MCF 10A (cell line): Measurements from ENCODE around the gene KDM3A. TPM values are rescaled to one million over a fixed set of nuclear protein-coding genes. Genes with fewer than 3 reads are reported as not detected.

Experiments
- BruUV-seq: library from RNA; stranded (reverse); fragments of 400-500 nt; replicated peaks from 2 replicates; lab custom pipeline; 2021; lab: Mats Ljungman, UMichigan
- CTCF ChIA-PET: fragments of 300-600 bp; sonication (Branson Sonifier 250); formaldehyde crosslinking; extraction: SDS; loops from one replicate; lab custom pipeline; 2021; ENCODE audit warnings: antibody characterized with exemption, inconsistent platforms; lab: Yijun Ruan, JAX
- POLR2A ChIA-PET: fragments of 300-600, 350-650 bp; sonication (Branson Sonifier 250); formaldehyde crosslinking; extraction: SDS; loops from one replicate; lab custom pipeline; 2020; ENCODE audit warnings: antibody characterized with exemption, inconsistent platforms; lab: Yijun Ruan, JAX
- DNase-seq: peaks from one replicate; pipeline ENCODE4 v3.0.0-alpha.2; 2018; ENCODE audit not compliant: unreplicated experiment
- H3K27ac Mint-ChIP-seq: one replicate; pipeline ENCODE4 v1.8.0; 2022; ENCODE audit warnings: mild to moderate bottlenecking, low read depth, mixed read lengths; ENCODE audit not compliant: unreplicated experiment
- H3K27me3 Mint-ChIP-seq: one replicate; pipeline ENCODE4 v1.8.0; 2022; ENCODE audit warnings: mixed read lengths; ENCODE audit not compliant: insufficient read depth, unreplicated experiment
- H3K36me3 Mint-ChIP-seq: one replicate; pipeline ENCODE4 v1.8.0; 2022; ENCODE audit warnings: mild to moderate bottlenecking, moderate library complexity, mixed read lengths; ENCODE audit not compliant: insufficient read depth, unreplicated experiment
- H3K4me1 Mint-ChIP-seq: one replicate; pipeline ENCODE4 v1.8.0; 2022; ENCODE audit warnings: mixed read lengths; ENCODE audit not compliant: insufficient read depth, unreplicated experiment
- H3K4me3 Mint-ChIP-seq: one replicate; pipeline ENCODE4 v1.8.0; 2022; ENCODE audit warnings: mild to moderate bottlenecking, moderate library complexity, mixed read lengths; ENCODE audit not compliant: unreplicated experiment
- H3K9me3 Mint-ChIP-seq: one replicate; pipeline ENCODE4 v1.8.0; 2022; ENCODE audit warnings: mixed read lengths; ENCODE audit not compliant: unreplicated experiment
- CTCF ChIP-seq: fragments of 200-600 bp; IDR thresholded peaks from one replicate; pipeline ENCODE4 v1.8.0; 2022; ENCODE audit warnings: antibody characterized with exemption, mild to moderate bottlenecking; ENCODE audit not compliant: unreplicated experiment
- intact Hi-C: fragments of 100-400 bp; cut with micrococcal nuclease; formaldehyde crosslinking; loops from 2 replicates; pipeline ENCODE4 v1.14.1; 2022
- total RNA-seq: library from RNA; stranded (reverse); gene quantifications from 2 replicates; pipeline ENCODE4 v1.2.3, GENCODE V29; 2022

The KDM3A gene
- total RNA-seq, 1 experiment from 2014 or later = 21.1 TPM

- no peak overlapping the region for H3K27ac Mint-ChIP-seq
- peaks cover 11% of the 10 kb centered on the region for H3K27me3 Mint-ChIP-seq
- no peaks in the 10 kb centered on the region for H3K36me3 Mint-ChIP-seq
- TF ChIP-seq CTCF = no peak
- no TSS peak for BruUV-seq
- peak; percentile 49 for DNase-seq
- peaks cover 9% of the 10 kb centered on the region for H3K4me1 Mint-ChIP-seq
- intact Hi-C loops = no loop called here
- POLR2A ChIA-PET = interaction anchor here (0.5 to 3.2 kb wide), 5 partner anchors 15 to 63 kb away, joined by 3 to 24 read pairs (median 5); partner anchors contain the start of gene KDM3A
- H3K9me3 Mint-ChIP-seq = peaks cover 14% of the 10 kb centered on the region
- CTCF ChIA-PET = no interaction called here
- H3K4me3 Mint-ChIP-seq = no peak overlapping the region
Measured at GRCh38 chr2:86417961-86418360, 23.2 kb upstream of the KDM3A start.

GRCh38 chr2:86420913-86421312 lies 20.3 kb upstream of the KDM3A start:
- peaks cover 23% of the 10 kb centered on the region for H3K27me3 Mint-ChIP-seq
- peaks cover 9% of the 10 kb centered on the region for H3K4me1 Mint-ChIP-seq
- TF ChIP-seq CTCF = no peak
- H3K4me3 Mint-ChIP-seq = no peak overlapping the region
- H3K9me3 Mint-ChIP-seq = peaks cover 6% of the 10 kb centered on the region
- intact Hi-C loops = no loop called here
- ChIA-PET POLR2A (interaction anchor here (0.6 to 0.8 kb wide), 3 partner anchors 15 to 376 kb away, joined by 3 read pairs; no protein-coding TSS in a partner anchor), CTCF (interaction anchor here (1.1 to 1.5 kb wide), 2 partner anchors 24 to 200 kb away, joined by 3 to 4 read pairs; no protein-coding TSS in a partner anchor)
- H3K36me3 Mint-ChIP-seq = no peaks in the 10 kb centered on the region
- no TSS peak for BruUV-seq
- H3K27ac Mint-ChIP-seq = no peak overlapping the region
- no peak for DNase-seq

- intact Hi-C loops = no loop called here
- BruUV-seq = no TSS peak
Measured at GRCh38 chr2:86426271-86426670, 14.9 kb upstream of the KDM3A start.

GRCh38 chr2:86429335-86429734 lies 11.8 kb upstream of the KDM3A start:
- no peak overlapping the region for H3K27ac Mint-ChIP-seq
- H3K4me3 Mint-ChIP-seq = no peak overlapping the region
- intact Hi-C loops = no loop called here
- CTCF ChIA-PET = interaction anchor here (0.6 to 0.7 kb wide), 2 partner anchors 376 to 710 kb away, joined by 3 read pairs; no protein-coding TSS in a partner anchor
- no peaks in the 10 kb centered on the region for H3K36me3 Mint-ChIP-seq
- H3K9me3 Mint-ChIP-seq = peaks cover 12% of the 10 kb centered on the region
- H3K4me1 Mint-ChIP-seq = no peaks in the 10 kb centered on the region
- POLR2A ChIA-PET = interaction anchor here (0.6 to 4.5 kb wide), 2 partner anchors 12 to 62 kb away, joined by 3 to 22 read pairs; partner anchors contain the start of gene KDM3A
- no peak for DNase-seq
- BruUV-seq = no TSS peak
- no peak for TF ChIP-seq CTCF
- peaks cover 19% of the 10 kb centered on the region for H3K27me3 Mint-ChIP-seq

More at GRCh38 chr2:86426271-86426670, 14.9 kb upstream of the KDM3A start:
- Mint-ChIP-seq H3K4me1 (no peaks in the 10 kb centered on the region), H3K27me3 (peaks cover 28% of the 10 kb centered on the region), H3K27ac (no peak overlapping the region), H3K9me3 (peaks cover 12% of the 10 kb centered on the region), H3K36me3 (no peaks in the 10 kb centered on the region), H3K4me3 (no peak overlapping the region)
- no peak for TF ChIP-seq CTCF
- no peak for DNase-seq
- ChIA-PET CTCF (no interaction called here), POLR2A (interaction anchor here (1.0 to 3.1 kb wide), 2 partner anchors 10 to 15 kb away, joined by 4 to 32 read pairs; partner anchors contain the start of gene KDM3A)
